SK-N-SH (cell line): Measurements from ENCODE around the gene CHST1. TPM values are rescaled to one million over a fixed set of nuclear protein-coding genes. Genes with fewer than 3 reads are reported as not detected.

Source experiments
- CTCF ChIA-PET: fragments of 300-600, 350-600 bp; formaldehyde crosslinking; extraction: SDS; loops from one replicate; lab custom pipeline; 2021; lab: Yijun Ruan, JAX
- POLR2A ChIA-PET: fragments of 350-600 bp; sonication (Branson Sonifier 250); formaldehyde crosslinking; extraction: SDS; loops from one replicate; lab custom pipeline; 2020; ENCODE audit warnings: antibody characterized with exemption, inconsistent platforms; lab: Yijun Ruan, JAX
- DNase-seq: peaks from one replicate; pipeline ENCODE4 v3.0.0; 2012
- H2AFZ ChIP-seq: fragments of 200-600 bp; sonication (generic); 2 replicates; pipeline ENCODE4 v1.8.1; 2016; ENCODE audit warnings: antibody characterized with exemption, mild to moderate bottlenecking, low read depth
- H3F3A ChIP-seq: fragments of 200-600 bp; sonication (generic); replicated peaks from 2 replicates; pipeline ENCODE3; 2016; ENCODE audit warnings: antibody characterized with exemption, mild to moderate bottlenecking; ENCODE audit not compliant: insufficient read depth
- H3K27ac ChIP-seq, 2 experiments: fragments of 200-500 bp in 1 of 2; fragments of 200-600 bp in 1 of 2; sonication (Bioruptor generic) in 1 of 2; sonication (generic), shearing (Covaris generic) in 1 of 2; 2 replicates each; pipeline versions ENCODE4 v1.5.1 to v1.6.1; 2014 to 2016; ENCODE audit warnings: low read depth in 2 of 2, inconsistent platforms in 1 of 2, low read length in 1 of 2, mild to moderate bottlenecking in 1 of 2, mixed read lengths in 1 of 2
- H3K27me3 ChIP-seq: fragments of 200-600 bp; sonication (generic), shearing (Covaris generic); 2 replicates; pipeline ENCODE4 v1.6.1; 2016; ENCODE audit warnings: mixed run types; ENCODE audit not compliant: insufficient read depth
- H3K36me3 ChIP-seq, 2 experiments: fragments of 200-500 bp in 1 of 2; fragments of 200-600 bp in 1 of 2; sonication (Bioruptor generic) in 1 of 2; sonication (generic) in 1 of 2; replicated peaks in 1 of 2; 2 replicates each; pipeline versions ENCODE3 to v1.5.1; 2014 to 2016; ENCODE audit warnings: low read length in 1 of 2, mild to moderate bottlenecking in 1 of 2; ENCODE audit not compliant: insufficient read depth in 2 of 2, control insufficient read depth in 1 of 2
- H3K4me1 ChIP-seq, 2 experiments: fragments of 200-500 bp in 1 of 2; fragments of 200-600 bp in 1 of 2; sonication (Bioruptor generic) in 1 of 2; sonication (generic), shearing (Covaris generic) in 1 of 2; 2 replicates each; pipeline versions ENCODE4 v1.5.1 to v1.6.1; 2014 to 2016; ENCODE audit warnings: low read depth in 1 of 2, low read length in 1 of 2, mixed run types in 1 of 2; ENCODE audit not compliant: insufficient read depth in 2 of 2, control insufficient read depth in 1 of 2
- H3K4me2 ChIP-seq: fragments of 200-600 bp; sonication (generic), shearing (Covaris generic); 2 replicates; pipeline ENCODE4 v1.6.1; 2017; ENCODE audit warnings: mixed run types
- H3K4me3 ChIP-seq, 2 experiments: fragments of 200-500 bp in 1 of 2; fragments of 200-600 bp in 1 of 2; sonication (Bioruptor generic) in 1 of 2; sonication (generic), shearing (Covaris generic) in 1 of 2; 2 replicates each; pipeline versions ENCODE4 v1.5.1 to v1.8.1; 2014 to 2016; ENCODE audit warnings: low read depth in 2 of 2, inconsistent platforms in 1 of 2, low read length in 1 of 2, mild to moderate bottlenecking in 1 of 2, mixed read lengths in 1 of 2, moderate library complexity in 1 of 2
- H3K79me2 ChIP-seq: fragments of 200-600 bp; sonication (generic); 2 replicates; pipeline ENCODE4 v1.8.1; 2017; ENCODE audit warnings: mild to moderate bottlenecking; ENCODE audit not compliant: insufficient read depth
- H3K9ac ChIP-seq: fragments of 200-600 bp; sonication (generic); 2 replicates; pipeline ENCODE4 v1.6.1; 2017; ENCODE audit warnings: mixed run types
- H3K9me2 ChIP-seq: fragments of 200-600 bp; sonication (generic); 2 replicates; pipeline ENCODE4 v1.6.1; 2017; ENCODE audit warnings: mixed run types
- H3K9me3 ChIP-seq: fragments of 200-600 bp; sonication (generic); 2 replicates; pipeline ENCODE4 v1.6.1; 2017; ENCODE audit warnings: mixed run types, mild to moderate bottlenecking, moderate library complexity
- H4K20me1 ChIP-seq: fragments of 200-600 bp; sonication (generic); 2 replicates; pipeline ENCODE4 v1.6.1; 2017; ENCODE audit warnings: mild to moderate bottlenecking, mixed run types; ENCODE audit not compliant: insufficient read depth
- EZH2phosphoT487 ChIP-seq: fragments of 200-600 bp; sonication (generic); IDR thresholded peaks from 2 replicates; pipeline ENCODE4 v1.6.1; 2017; ENCODE audit warnings: low read depth, mixed run types, mild to moderate bottlenecking, antibody characterized with exemption, moderate library complexity, borderline replicate concordance
- GATA2 ChIP-seq: sonication (generic); formaldehyde crosslinking; IDR thresholded peaks from 2 replicates; pipeline ENCODE4 v1.5.0; 2020; ENCODE audit warnings: mild to moderate bottlenecking, missing genetic modification reagents
- IRF3 ChIP-seq: fragments of 150-350 bp; IDR thresholded peaks from 2 replicates; pipeline ENCODE4 v1.6.1; 2016; ENCODE audit warnings: mild to moderate bottlenecking, low read depth, low read length
- MEF2A ChIP-seq: IDR thresholded peaks from 2 replicates; pipeline ENCODE4 v1.4.0; 2012; ENCODE audit warnings: low read depth, borderline replicate concordance
- MXI1 ChIP-seq: IDR thresholded peaks from 2 replicates; pipeline ENCODE4 v1.6.1; 2012; ENCODE audit warnings: mild to moderate bottlenecking, low read depth, low read length, improper control_type of control experiment
- RAD21 ChIP-seq: IDR thresholded peaks from 2 replicates; pipeline ENCODE4 v1.6.1; 2012; ENCODE audit warnings: mild to moderate bottlenecking, low read length
- RFX5 ChIP-seq: IDR thresholded peaks from 2 replicates; pipeline ENCODE4 v1.6.1; 2012; ENCODE audit warnings: mild to moderate bottlenecking, improper control_type of control experiment, low read length
- SIN3A ChIP-seq: IDR thresholded peaks from 2 replicates; pipeline ENCODE4 v1.6.1; 2012; ENCODE audit warnings: low read depth, mild to moderate bottlenecking, low read length, moderate library complexity, borderline replicate concordance
- SMC3 ChIP-seq: IDR thresholded peaks from 2 replicates; pipeline ENCODE4 v1.6.1; 2012; ENCODE audit warnings: low read depth, low read length, improper control_type of control experiment
- TEAD4 ChIP-seq: IDR thresholded peaks from 2 replicates; pipeline ENCODE4 v1.4.0; 2012; ENCODE audit warnings: mild to moderate bottlenecking, borderline replicate concordance; ENCODE audit not compliant: insufficient read depth
- YY1 ChIP-seq: IDR thresholded peaks from 2 replicates; pipeline ENCODE4 v1.4.0; 2012; ENCODE audit warnings: low read depth, mild to moderate bottlenecking
- WGBS: methylation state at CpG from one replicate; pipeline ENCODE4 v1.1.6; 2017; ENCODE audit warnings: low lambda C conversion rate; 5-methylcytosine and 5-hydroxymethylcytosine counted together
- polyA plus RNA-seq, 3 experiments: library from polyadenylated mRNA; depleted of rRNA; stranded (reverse); fragments of >200 nt; gene quantifications; 2 replicates each; pipeline ENCODE4 v1.2.3, GENCODE V29; 2012
- TF ChIP-seq, protein P1 (sequence below): IDR thresholded peaks from 2 replicates; pipeline ENCODE4 v1.6.1; 2012; ENCODE audit warnings: mild to moderate bottlenecking, low read depth, low read length, moderate library complexity
- TF ChIP-seq, protein P2 (sequence below): IDR thresholded peaks from 2 replicates; pipeline ENCODE4 v1.4.0; 2012; ENCODE audit warnings: low read depth, borderline replicate concordance
- TF ChIP-seq, protein P3 (sequence below): IDR thresholded peaks from 2 replicates; pipeline ENCODE4 v1.4.0; 2012; ENCODE audit warnings: low read depth, borderline replicate concordance
- TF ChIP-seq, protein P4 (sequence below): fragments of 200-600 bp; sonication (generic); IDR thresholded peaks from 2 replicates; pipeline ENCODE4 v1.6.1; 2017; ENCODE audit warnings: antibody characterized with exemption, mild to moderate bottlenecking, moderate library complexity

CHST1 gene
- polyA plus RNA-seq, 1 of the 3 experiments (the other 2 are of a cell fraction), result 4.9 TPM

DNA sequence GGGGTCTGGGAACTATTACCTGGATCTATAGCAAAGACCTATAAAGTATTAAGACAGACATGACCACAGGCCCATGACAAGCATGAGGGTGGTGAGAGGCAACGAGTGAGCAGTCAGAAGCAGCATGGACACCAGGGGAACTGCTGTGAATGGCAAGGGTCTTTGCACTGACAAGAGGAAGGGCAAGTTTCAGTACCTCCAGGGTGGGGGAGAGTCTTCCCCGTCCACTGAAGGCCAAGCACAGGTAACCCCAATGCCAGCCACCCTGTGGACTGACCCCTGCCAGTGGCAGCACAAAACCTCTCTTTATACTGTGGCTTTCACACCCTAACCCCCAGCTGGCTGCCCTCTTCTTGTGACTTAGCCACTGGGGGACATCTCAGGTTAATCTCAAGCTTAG lies 55.5 kb downstream of the CHST1 start:
- H2AFZ ChIP-seq, result no peak overlapping the region
- no peaks in the 10 kb centered on the region for H3K79me2 ChIP-seq
- no peaks in the 10 kb centered on the region for H4K20me1 ChIP-seq
- no peak overlapping the region for H3K9ac ChIP-seq
- CTCF ChIA-PET, result interaction anchor here (1.0 kb wide), 1 partner anchor 67 kb away, joined by 3 read pairs; no protein-coding TSS in a partner anchor
- DNase-seq, result no peak
- no peaks in the 10 kb centered on the region; the same call in 1 of the 2 replicates for H3K27me3 ChIP-seq
- no peaks in the 10 kb centered on the region for H3K9me3 ChIP-seq
- H3K4me2 ChIP-seq, result no peak overlapping the region
- POLR2A ChIA-PET, result interaction anchor here (0.5 kb wide), 1 partner anchor 294 kb away, joined by 5 read pairs; no protein-coding TSS in a partner anchor
- H3K9me2 ChIP-seq, result no peaks in the 10 kb centered on the region
- H3K4me1 ChIP-seq, result no peaks in the 10 kb centered on the region
- H3F3A ChIP-seq, result no peaks in the 10 kb centered on the region
- 0% methylated on average over 2 of the region's 2 CpGs for WGBS
- H3K4me3 ChIP-seq, result no peak overlapping the region
- no peak overlapping the region for H3K27ac ChIP-seq
- H3K36me3 ChIP-seq, result no peaks in the 10 kb centered on the region
- TF ChIP-seq SMC3 (no peak), RAD21 (no peak), EZH2phosphoT487 (no peak), MXI1 (no peak), SIN3A (no peak), IRF3 (no peak), MEF2A (no peak), TEAD4 (no peak), YY1 (no peak), GATA2 (CRISPR knock-in tag) (no peak), RFX5 (no peak)
- TF ChIP-seq, protein P1, sequence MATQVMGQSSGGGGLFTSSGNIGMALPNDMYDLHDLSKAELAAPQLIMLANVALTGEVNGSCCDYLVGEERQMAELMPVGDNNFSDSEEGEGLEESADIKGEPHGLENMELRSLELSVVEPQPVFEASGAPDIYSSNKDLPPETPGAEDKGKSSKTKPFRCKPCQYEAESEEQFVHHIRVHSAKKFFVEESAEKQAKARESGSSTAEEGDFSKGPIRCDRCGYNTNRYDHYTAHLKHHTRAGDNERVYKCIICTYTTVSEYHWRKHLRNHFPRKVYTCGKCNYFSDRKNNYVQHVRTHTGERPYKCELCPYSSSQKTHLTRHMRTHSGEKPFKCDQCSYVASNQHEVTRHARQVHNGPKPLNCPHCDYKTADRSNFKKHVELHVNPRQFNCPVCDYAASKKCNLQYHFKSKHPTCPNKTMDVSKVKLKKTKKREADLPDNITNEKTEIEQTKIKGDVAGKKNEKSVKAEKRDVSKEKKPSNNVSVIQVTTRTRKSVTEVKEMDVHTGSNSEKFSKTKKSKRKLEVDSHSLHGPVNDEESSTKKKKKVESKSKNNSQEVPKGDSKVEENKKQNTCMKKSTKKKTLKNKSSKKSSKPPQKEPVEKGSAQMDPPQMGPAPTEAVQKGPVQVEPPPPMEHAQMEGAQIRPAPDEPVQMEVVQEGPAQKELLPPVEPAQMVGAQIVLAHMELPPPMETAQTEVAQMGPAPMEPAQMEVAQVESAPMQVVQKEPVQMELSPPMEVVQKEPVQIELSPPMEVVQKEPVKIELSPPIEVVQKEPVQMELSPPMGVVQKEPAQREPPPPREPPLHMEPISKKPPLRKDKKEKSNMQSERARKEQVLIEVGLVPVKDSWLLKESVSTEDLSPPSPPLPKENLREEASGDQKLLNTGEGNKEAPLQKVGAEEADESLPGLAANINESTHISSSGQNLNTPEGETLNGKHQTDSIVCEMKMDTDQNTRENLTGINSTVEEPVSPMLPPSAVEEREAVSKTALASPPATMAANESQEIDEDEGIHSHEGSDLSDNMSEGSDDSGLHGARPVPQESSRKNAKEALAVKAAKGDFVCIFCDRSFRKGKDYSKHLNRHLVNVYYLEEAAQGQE, result no peak
- TF ChIP-seq, protein P2, sequence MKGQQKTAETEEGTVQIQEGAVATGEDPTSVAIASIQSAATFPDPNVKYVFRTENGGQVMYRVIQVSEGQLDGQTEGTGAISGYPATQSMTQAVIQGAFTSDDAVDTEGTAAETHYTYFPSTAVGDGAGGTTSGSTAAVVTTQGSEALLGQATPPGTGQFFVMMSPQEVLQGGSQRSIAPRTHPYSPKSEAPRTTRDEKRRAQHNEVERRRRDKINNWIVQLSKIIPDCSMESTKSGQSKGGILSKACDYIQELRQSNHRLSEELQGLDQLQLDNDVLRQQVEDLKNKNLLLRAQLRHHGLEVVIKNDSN, result no peak
- TF ChIP-seq, protein P3, sequence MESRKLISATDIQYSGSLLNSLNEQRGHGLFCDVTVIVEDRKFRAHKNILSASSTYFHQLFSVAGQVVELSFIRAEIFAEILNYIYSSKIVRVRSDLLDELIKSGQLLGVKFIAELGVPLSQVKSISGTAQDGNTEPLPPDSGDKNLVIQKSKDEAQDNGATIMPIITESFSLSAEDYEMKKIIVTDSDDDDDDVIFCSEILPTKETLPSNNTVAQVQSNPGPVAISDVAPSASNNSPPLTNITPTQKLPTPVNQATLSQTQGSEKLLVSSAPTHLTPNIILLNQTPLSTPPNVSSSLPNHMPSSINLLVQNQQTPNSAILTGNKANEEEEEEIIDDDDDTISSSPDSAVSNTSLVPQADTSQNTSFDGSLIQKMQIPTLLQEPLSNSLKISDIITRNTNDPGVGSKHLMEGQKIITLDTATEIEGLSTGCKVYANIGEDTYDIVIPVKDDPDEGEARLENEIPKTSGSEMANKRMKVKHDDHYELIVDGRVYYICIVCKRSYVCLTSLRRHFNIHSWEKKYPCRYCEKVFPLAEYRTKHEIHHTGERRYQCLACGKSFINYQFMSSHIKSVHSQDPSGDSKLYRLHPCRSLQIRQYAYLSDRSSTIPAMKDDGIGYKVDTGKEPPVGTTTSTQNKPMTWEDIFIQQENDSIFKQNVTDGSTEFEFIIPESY, result no peak
- TF ChIP-seq, protein P4, sequence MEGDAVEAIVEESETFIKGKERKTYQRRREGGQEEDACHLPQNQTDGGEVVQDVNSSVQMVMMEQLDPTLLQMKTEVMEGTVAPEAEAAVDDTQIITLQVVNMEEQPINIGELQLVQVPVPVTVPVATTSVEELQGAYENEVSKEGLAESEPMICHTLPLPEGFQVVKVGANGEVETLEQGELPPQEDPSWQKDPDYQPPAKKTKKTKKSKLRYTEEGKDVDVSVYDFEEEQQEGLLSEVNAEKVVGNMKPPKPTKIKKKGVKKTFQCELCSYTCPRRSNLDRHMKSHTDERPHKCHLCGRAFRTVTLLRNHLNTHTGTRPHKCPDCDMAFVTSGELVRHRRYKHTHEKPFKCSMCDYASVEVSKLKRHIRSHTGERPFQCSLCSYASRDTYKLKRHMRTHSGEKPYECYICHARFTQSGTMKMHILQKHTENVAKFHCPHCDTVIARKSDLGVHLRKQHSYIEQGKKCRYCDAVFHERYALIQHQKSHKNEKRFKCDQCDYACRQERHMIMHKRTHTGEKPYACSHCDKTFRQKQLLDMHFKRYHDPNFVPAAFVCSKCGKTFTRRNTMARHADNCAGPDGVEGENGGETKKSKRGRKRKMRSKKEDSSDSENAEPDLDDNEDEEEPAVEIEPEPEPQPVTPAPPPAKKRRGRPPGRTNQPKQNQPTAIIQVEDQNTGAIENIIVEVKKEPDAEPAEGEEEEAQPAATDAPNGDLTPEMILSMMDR, result no peak
